Muscle of leg (tissue), 11 donors: ENCODE measurements around the gene ADCY7. TPM values are rescaled to one million over a fixed set of nuclear protein-coding genes. Genes with fewer than 3 reads are reported as not detected.
"Not testable (repeated sequence)": the region's sequence is repeated elsewhere in the genome, so short reads cannot be mapped to it uniquely, and the experiment has no call there.

ENCODE experiments used
- DNase-seq: peaks from one replicate; pipeline ENCODE4 v3.0.0; 2013
- H3K27ac ChIP-seq: one replicate; pipeline ENCODE4 v1.5.1; 2013; ENCODE audit warnings: mild to moderate bottlenecking, low read length, control low read depth
- H3K27me3 ChIP-seq: one replicate; pipeline ENCODE4 v1.6.1; 2013; ENCODE audit warnings: low read length; ENCODE audit not compliant: control insufficient read depth, insufficient read depth
- H3K36me3 ChIP-seq: one replicate; pipeline ENCODE4 v1.6.1; 2013; ENCODE audit warnings: low read length; ENCODE audit not compliant: control insufficient read depth, insufficient read depth
- H3K4me1 ChIP-seq: one replicate; pipeline ENCODE4 v1.6.1; 2013; ENCODE audit warnings: low read length; ENCODE audit not compliant: control insufficient read depth, insufficient read depth
- H3K4me3 ChIP-seq: one replicate; pipeline ENCODE4 v1.5.1; 2013; ENCODE audit warnings: low read length, control low read depth
- H3K9me3 ChIP-seq: replicated peaks from 2 replicates; pipeline ENCODE4 v1.6.1; 2013; ENCODE audit warnings: low read depth, low read length; ENCODE audit not compliant: control insufficient read depth
- WGBS: methylation state at CpG from one replicate; pipeline ENCODE4 v1.1.5; 2013; ENCODE audit warnings: missing lambda C conversion rate; ENCODE audit not compliant: insufficient coverage; 5-methylcytosine and 5-hydroxymethylcytosine counted together
- polyA plus RNA-seq, 8 donors: library from polyadenylated mRNA; unstranded; fragments of 120-200 nt; gene quantifications; one replicate each; pipeline versions ENCODE4 v1.2.1 to v1.2.3, GENCODE V29; 2013; ENCODE audit warnings: inconsistent platforms in 1 of 8, low replicate concordance in 1 of 8; ENCODE audit not compliant: insufficient read length in 8 of 8, insufficient read depth in 1 of 8
- total RNA-seq: library from RNA; stranded (reverse); fragments of 120-200 nt; gene quantifications from one replicate; pipeline ENCODE4 v1.2.4, GENCODE V29; 2013

ADCY7 gene
- total and polyA plus RNA-seq, 9 donors = 6.5 to 11.9 (median 7.6) TPM

GRCh38 chr16:50235581-50235980 lies 30.8 kb upstream of the ADCY7 start:
- 58% methylated on average over 4 of the region's 6 CpGs for WGBS
- no peak overlapping the region for H3K27ac ChIP-seq
- H3K36me3 ChIP-seq = no peaks in the 10 kb centered on the region
- H3K27me3 ChIP-seq = no peaks in the 10 kb centered on the region
- no peaks in the 10 kb centered on the region for H3K9me3 ChIP-seq
- DNase-seq = no peak
- H3K4me3 ChIP-seq = no peak overlapping the region
- no peaks in the 10 kb centered on the region for H3K4me1 ChIP-seq

- H3K27ac ChIP-seq = no peak overlapping the region
- 94% methylated on average over 3 of the region's 3 CpGs for WGBS
- H3K36me3 ChIP-seq = no peaks in the 10 kb centered on the region
- H3K4me1 ChIP-seq = no peaks in the 10 kb centered on the region
- H3K9me3 ChIP-seq = no peaks in the 10 kb centered on the region
- H3K27me3 ChIP-seq = peaks cover 2% of the 10 kb centered on the region
- DNase-seq = no peak
- no peak overlapping the region for H3K4me3 ChIP-seq
Measured at GRCh38 chr16:50238314-50238713, 28.0 kb upstream of the ADCY7 start.

- H3K27ac ChIP-seq = no peak overlapping the region
- H3K4me1 ChIP-seq = no peaks in the 10 kb centered on the region
- no peak overlapping the region for H3K4me3 ChIP-seq
- peaks cover 2% of the 10 kb centered on the region for H3K27me3 ChIP-seq
- H3K36me3 ChIP-seq = no peaks in the 10 kb centered on the region
- DNase-seq = no peak
- H3K9me3 ChIP-seq = no peaks in the 10 kb centered on the region
- WGBS = 33% methylated on average over 2 of the region's 5 CpGs
Measured at GRCh38 chr16:50238868-50239301, 27.5 kb upstream of the ADCY7 start.

- no CpG with 5 or more reads among the region's 6 CpGs for WGBS
- not testable (repeated sequence) for H3K27ac ChIP-seq, H3K4me3 ChIP-seq
Measured at GRCh38 chr16:50243024-50243423, 23.3 kb upstream of the ADCY7 start.

GRCh38 chr16:50244140-50244503 lies 22.2 kb upstream of the ADCY7 start:
- WGBS = 62% methylated on average over 9 of the region's 9 CpGs
- Histone ChIP-seq H3K27ac (no peak overlapping the region), H3K4me1 (peaks cover 19% of the 10 kb centered on the region), H3K27me3 (peaks cover 16% of the 10 kb centered on the region), H3K36me3 (no peaks in the 10 kb centered on the region), H3K4me3 (no peak overlapping the region), H3K9me3 (no peaks in the 10 kb centered on the region)
- no peak for DNase-seq

More at GRCh38 chr16:50243024-50243423, 23.3 kb upstream of the ADCY7 start:
- DNase-seq, H3K36me3 ChIP-seq, H3K9me3 ChIP-seq: not testable (repeated sequence)
- Histone ChIP-seq H3K27me3 (peaks cover 16% of the 10 kb centered on the region), H3K4me1 (peaks cover 19% of the 10 kb centered on the region)

- Histone ChIP-seq H3K27me3 (peaks cover 16% of the 10 kb centered on the region), H3K4me3 (no peak overlapping the region), H3K27ac (no peak overlapping the region), H3K36me3 (no peaks in the 10 kb centered on the region), H3K9me3 (no peaks in the 10 kb centered on the region), H3K4me1 (peaks cover 19% of the 10 kb centered on the region)
- WGBS = 16% methylated on average over 31 of the region's 33 CpGs
- no peak for DNase-seq
Measured at GRCh38 chr16:50244504-50245416, 21.6 kb upstream of the ADCY7 start.

- H3K4me3 ChIP-seq = peak overlapping the region; percentile 43
- peaks cover 19% of the 10 kb centered on the region for H3K4me1 ChIP-seq
- H3K36me3 ChIP-seq = no peaks in the 10 kb centered on the region
- DNase-seq = peak; percentile 44
- no peaks in the 10 kb centered on the region for H3K9me3 ChIP-seq
- H3K27me3 ChIP-seq = peaks cover 16% of the 10 kb centered on the region
- 1% methylated on average over 48 of the region's 74 CpGs for WGBS
- no peak overlapping the region for H3K27ac ChIP-seq
Measured at GRCh38 chr16:50245417-50246298, 20.7 kb upstream of the ADCY7 start.

- peaks cover 16% of the 10 kb centered on the region for H3K27me3 ChIP-seq
- H3K4me1 ChIP-seq = peaks cover 19% of the 10 kb centered on the region
- WGBS = 8% methylated on average over 44 of the region's 46 CpGs
- H3K4me3 ChIP-seq = peak overlapping the region; percentile 63
- no peaks in the 10 kb centered on the region for H3K36me3 ChIP-seq
- H3K27ac ChIP-seq = no peak overlapping the region
- no peak for DNase-seq
- no peaks in the 10 kb centered on the region for H3K9me3 ChIP-seq
Measured at GRCh38 chr16:50246299-50247122, 19.8 kb upstream of the ADCY7 start.

- H3K4me3 ChIP-seq = no peak overlapping the region
- WGBS = 95% methylated on average over 4 of the region's 12 CpGs
- no peak for DNase-seq
- H3K36me3 ChIP-seq = no peaks in the 10 kb centered on the region
- peaks cover 19% of the 10 kb centered on the region for H3K4me1 ChIP-seq
- no peak overlapping the region for H3K27ac ChIP-seq
- peaks cover 16% of the 10 kb centered on the region for H3K27me3 ChIP-seq
- H3K9me3 ChIP-seq = no peaks in the 10 kb centered on the region
Measured at GRCh38 chr16:50247123-50247905, 19.0 kb upstream of the ADCY7 start.
